GM10248 (cell line): Measurements from ENCODE around the gene SOWAHC.

Experiments
- CTCF ChIA-PET: fragments of 300-600 bp; sonication (Branson Sonifier 250); formaldehyde crosslinking; extraction: SDS; loops from one replicate; lab custom pipeline; 2021; ENCODE audit warnings: antibody characterized with exemption; lab: Yijun Ruan, JAX
- POLR2A ChIA-PET: fragments of 350-650 bp; sonication (Branson Sonifier 250); formaldehyde crosslinking; extraction: SDS; loops from one replicate; lab custom pipeline; 2020; ENCODE audit warnings: antibody characterized with exemption; lab: Yijun Ruan, JAX
- DNase-seq: peaks from one replicate; pipeline ENCODE4 v3.0.0; 2012; ENCODE audit errors: extremely low spot score
- TF ChIP-seq, protein P1 (sequence below): IDR thresholded peaks from 2 replicates; pipeline ENCODE4 v1.5.1; 2012; ENCODE audit warnings: mild to moderate bottlenecking, low read depth; ENCODE audit errors: extremely low read depth, missing control alignments, control extremely low read depth

The SOWAHC gene

DNA sequence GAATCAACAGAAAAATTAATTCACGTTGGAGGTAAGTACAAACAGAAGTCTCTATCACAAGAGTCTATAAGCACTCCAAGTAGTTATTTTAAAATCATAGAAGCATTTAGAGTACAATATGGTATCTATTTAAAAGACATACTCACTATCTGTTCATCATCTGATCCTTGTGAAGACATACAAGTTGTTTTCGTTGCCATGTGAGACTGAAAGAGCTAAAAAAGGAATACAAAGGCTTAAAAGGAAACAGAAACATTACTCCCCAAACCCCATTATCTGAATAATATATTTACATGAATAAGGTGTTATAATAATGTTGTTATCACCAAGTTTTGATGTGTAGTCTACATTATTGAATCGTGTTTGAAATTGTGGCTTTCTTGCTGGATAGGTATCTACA is 21.3 kb upstream of the SOWAHC start:
- DNase-seq = no peak
- CTCF ChIA-PET = interaction anchor here (1.1 to 2.0 kb wide), 3 partner anchors 9 to 36 kb away, joined by 3 to 7 read pairs (median 3); no protein-coding TSS in a partner anchor
- TF ChIP-seq, protein P1, sequence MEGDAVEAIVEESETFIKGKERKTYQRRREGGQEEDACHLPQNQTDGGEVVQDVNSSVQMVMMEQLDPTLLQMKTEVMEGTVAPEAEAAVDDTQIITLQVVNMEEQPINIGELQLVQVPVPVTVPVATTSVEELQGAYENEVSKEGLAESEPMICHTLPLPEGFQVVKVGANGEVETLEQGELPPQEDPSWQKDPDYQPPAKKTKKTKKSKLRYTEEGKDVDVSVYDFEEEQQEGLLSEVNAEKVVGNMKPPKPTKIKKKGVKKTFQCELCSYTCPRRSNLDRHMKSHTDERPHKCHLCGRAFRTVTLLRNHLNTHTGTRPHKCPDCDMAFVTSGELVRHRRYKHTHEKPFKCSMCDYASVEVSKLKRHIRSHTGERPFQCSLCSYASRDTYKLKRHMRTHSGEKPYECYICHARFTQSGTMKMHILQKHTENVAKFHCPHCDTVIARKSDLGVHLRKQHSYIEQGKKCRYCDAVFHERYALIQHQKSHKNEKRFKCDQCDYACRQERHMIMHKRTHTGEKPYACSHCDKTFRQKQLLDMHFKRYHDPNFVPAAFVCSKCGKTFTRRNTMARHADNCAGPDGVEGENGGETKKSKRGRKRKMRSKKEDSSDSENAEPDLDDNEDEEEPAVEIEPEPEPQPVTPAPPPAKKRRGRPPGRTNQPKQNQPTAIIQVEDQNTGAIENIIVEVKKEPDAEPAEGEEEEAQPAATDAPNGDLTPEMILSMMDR = no peak
- POLR2A ChIA-PET = no interaction called here

DNA sequence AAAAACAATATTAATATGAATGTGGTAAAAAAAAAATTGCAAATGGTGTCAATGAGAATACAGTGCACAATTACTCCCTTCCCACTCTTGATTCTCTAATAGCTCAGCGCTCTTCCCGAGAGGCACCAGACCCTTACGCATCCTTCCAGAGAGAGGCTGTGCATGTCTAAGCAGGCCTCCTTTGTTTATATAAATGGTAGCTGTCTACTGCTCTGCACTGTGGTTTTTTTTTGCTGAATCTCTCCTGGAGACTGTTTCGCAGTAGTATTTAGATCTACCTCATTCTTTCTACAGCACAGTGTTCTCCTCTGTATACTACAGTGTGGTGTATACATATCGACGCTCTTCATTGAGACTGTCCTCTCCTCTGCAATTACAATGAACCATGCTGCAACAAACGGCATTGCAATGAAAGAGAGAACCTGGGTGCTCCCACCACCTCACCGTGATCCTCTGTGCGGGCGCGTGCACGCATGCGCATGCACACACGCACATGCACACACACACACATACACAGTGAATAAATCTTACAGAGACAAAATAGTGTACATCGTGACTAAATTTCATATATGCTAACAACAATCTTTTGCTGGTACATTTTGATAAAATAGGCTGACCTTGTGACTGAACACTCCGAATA is 19.8 kb upstream of the SOWAHC start:
- TF ChIP-seq, protein P1 = no peak
- CTCF ChIA-PET = interaction anchor here (0.9 to 2.0 kb wide), 4 partner anchors 11 to 48 kb away, joined by 3 to 7 read pairs (median 4); no protein-coding TSS in a partner anchor
- no peak for DNase-seq
- POLR2A ChIA-PET = no interaction called here

DNA sequence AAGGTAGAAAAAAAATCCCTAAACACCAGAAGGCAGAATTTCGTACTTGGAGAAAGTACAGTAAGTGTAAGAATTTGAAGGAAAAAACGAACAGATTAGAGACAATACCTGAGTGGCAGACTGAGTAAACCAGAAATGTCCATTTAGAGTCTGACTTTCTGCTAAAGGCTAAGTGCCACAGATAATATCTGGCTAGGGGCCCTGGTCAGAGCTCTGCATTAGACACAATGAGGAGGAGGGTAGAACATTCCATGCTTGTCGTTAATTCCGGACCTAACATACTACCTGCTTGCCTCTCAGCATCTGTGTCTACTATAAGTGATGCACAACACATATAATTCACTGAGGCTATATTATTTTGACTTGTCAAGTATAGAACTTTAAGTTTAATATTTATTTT is 18.5 kb upstream of the SOWAHC start:
- POLR2A ChIA-PET = no interaction called here
- DNase-seq = no peak
- CTCF ChIA-PET = interaction anchor here (0.8 to 1.4 kb wide), 2 partner anchors 10 to 50 kb away, joined by 3 read pairs; no protein-coding TSS in a partner anchor
- TF ChIP-seq, protein P1 = no peak

DNA sequence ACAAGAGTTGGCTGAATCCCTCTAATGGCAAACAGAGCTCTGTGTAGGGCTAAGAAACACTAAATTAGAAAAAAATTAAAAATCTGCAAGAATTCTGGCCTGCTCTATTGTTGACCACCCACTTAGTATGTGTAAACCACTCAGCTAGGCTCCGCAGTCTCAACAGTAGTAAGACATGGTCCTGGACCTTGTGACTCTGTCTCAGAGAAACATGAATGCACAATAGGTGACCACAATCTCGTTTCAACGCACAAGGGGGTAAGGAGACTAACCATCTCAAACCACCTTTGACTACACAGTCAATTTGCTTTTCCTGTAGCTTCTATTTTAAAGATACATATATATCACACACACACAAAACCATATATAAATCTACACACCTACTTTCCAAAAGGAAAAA is 16.9 kb upstream of the SOWAHC start:
- no peak for DNase-seq
- TF ChIP-seq, protein P1 = no peak
- ChIA-PET CTCF (interaction anchor here (0.7 to 2.2 kb wide), 4 partner anchors 8 to 11 kb away, joined by 3 to 13 read pairs (median 4); no protein-coding TSS in a partner anchor), POLR2A (no interaction called here)

DNA sequence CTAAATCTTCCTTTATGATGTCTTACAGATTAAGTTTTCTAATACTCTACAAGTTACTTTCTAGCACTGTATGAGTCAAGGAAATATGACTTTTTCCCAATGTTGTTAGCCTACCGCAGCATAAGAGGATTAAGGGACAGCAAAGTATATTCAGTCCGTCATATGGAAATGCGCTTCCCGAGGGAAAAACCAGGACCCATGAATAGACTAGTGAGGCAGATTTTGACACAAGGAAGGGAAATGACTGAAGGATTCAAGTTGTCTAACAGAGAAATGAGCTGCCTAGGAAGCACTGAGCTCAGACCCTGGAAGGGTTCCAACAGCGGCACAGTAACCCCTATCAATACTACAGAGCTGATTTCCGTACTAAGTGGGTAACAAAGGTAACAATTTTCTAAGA is 12.4 kb upstream of the SOWAHC start:
- ChIA-PET POLR2A (interaction anchor here (1.0 kb wide), 1 partner anchor 12 kb away, joined by 4 read pairs; the partner anchor contains the start of genes SEPTIN10 and SOWAHC), CTCF (interaction anchor here (0.8 to 2.4 kb wide), 6 partner anchors 9 to 60 kb away, joined by 3 to 9 read pairs (median 4); no protein-coding TSS in a partner anchor)
- TF ChIP-seq, protein P1 = no peak
- no peak for DNase-seq

DNA sequence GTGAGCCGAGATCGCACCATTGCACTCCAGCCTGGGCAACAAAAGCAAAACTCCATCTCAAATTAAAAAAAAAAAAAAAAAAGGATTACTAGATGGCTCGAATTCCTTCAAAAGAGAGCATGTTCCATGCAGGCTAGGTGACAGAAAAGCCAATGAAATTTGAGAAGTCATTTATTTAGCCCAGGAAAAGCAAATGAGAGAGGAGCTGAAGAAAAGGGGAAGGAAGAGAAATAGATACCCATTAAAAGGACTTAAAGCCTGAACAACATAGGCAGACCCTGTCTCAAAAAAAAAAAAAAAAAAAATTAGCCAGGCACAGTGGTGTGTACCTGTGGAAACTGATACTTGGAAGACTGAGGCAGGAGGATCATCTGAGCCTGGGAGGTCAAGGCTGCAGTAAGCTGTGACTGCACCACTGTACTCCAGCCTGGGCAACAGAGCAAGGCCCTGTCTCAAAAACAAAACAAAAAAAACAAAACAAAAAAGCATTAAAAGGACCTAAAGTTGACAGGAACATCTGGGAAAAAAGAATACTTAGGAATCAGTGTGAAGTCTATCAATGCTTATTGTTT is 11.5 kb upstream of the SOWAHC start:
- ChIA-PET CTCF (interaction anchor here (1.7 to 2.4 kb wide), 2 partner anchors 13 to 56 kb away, joined by 4 to 9 read pairs; no protein-coding TSS in a partner anchor), POLR2A (interaction anchor here (0.7 to 1.0 kb wide), 2 partner anchors 11 to 188 kb away, joined by 4 read pairs; partner anchors contain the start of genes SEPTIN10 and SOWAHC)
- no peak for DNase-seq
- TF ChIP-seq, protein P1 = no peak
